Adipocyte (in vitro differentiated cells): ENCODE results near the gene ADCY5.

ENCODE experiments used
- DNase-seq: peaks from one replicate; pipeline ENCODE4 v3.0.0-alpha.2; 2015; ENCODE audit warnings: low read depth
- H3K27me3 ChIP-seq: replicated peaks from 2 replicates; pipeline ENCODE4 v1.7.0; 2013; ENCODE audit warnings: mild to moderate bottlenecking, low read length, moderate library complexity; ENCODE audit not compliant: control insufficient read depth, insufficient read depth
- H3K36me3 ChIP-seq: 2 replicates; pipeline ENCODE4 v1.7.0; 2013; ENCODE audit warnings: low read length, mild to moderate bottlenecking, moderate library complexity; ENCODE audit not compliant: control insufficient read depth, insufficient read depth, severe bottlenecking
- H3K4me1 ChIP-seq: 2 replicates; pipeline ENCODE4 v1.7.0; 2013; ENCODE audit warnings: mild to moderate bottlenecking, low read length, moderate library complexity; ENCODE audit not compliant: control insufficient read depth, insufficient read depth
- H3K4me3 ChIP-seq: 2 replicates; pipeline ENCODE4 v1.7.0; 2013; ENCODE audit warnings: mild to moderate bottlenecking, low read length, moderate library complexity
- H3K9ac ChIP-seq: 2 replicates; pipeline ENCODE4 v1.7.0; 2013; ENCODE audit warnings: mild to moderate bottlenecking, low read length, moderate library complexity
- H3K9me3 ChIP-seq: 2 replicates; pipeline ENCODE4 v1.7.0; 2013; ENCODE audit warnings: mild to moderate bottlenecking, low read length, moderate library complexity; ENCODE audit not compliant: control insufficient read depth

The ADCY5 gene

GRCh38 chr3:123302961-123303360 is 145.9 kb downstream of the ADCY5 start:
- peaks cover 6% of the 10 kb centered on the region for H3K9me3 ChIP-seq
- H3K36me3 ChIP-seq, result no peaks in the 10 kb centered on the region
- peaks cover 11% of the 10 kb centered on the region for H3K4me1 ChIP-seq
- no peak overlapping the region for H3K9ac ChIP-seq
- DNase-seq, result no peak
- no peak overlapping the region for H3K4me3 ChIP-seq
- peaks cover 4% of the 10 kb centered on the region for H3K27me3 ChIP-seq

- no peak overlapping the region for H3K4me3 ChIP-seq
- H3K9me3 ChIP-seq, result peaks cover 6% of the 10 kb centered on the region
- H3K9ac ChIP-seq, result no peak overlapping the region
- peaks cover 11% of the 10 kb centered on the region for H3K4me1 ChIP-seq
- peaks cover 4% of the 10 kb centered on the region for H3K27me3 ChIP-seq
- no peaks in the 10 kb centered on the region for H3K36me3 ChIP-seq
- DNase-seq, result peak; percentile 5
Observed at GRCh38 chr3:123301331-123302184, 147.3 kb downstream of the ADCY5 start.

- DNase-seq, result no peak
- Histone ChIP-seq H3K4me1 (peaks cover 11% of the 10 kb centered on the region), H3K27me3 (peaks cover 9% of the 10 kb centered on the region), H3K4me3 (no peak overlapping the region), H3K9ac (no peak overlapping the region), H3K9me3 (peaks cover 6% of the 10 kb centered on the region), H3K36me3 (no peaks in the 10 kb centered on the region)
Observed at GRCh38 chr3:123300583-123300982, 148.3 kb downstream of the ADCY5 start.

GRCh38 chr3:123300056-123300455 is 148.8 kb downstream of the ADCY5 start:
- Histone ChIP-seq H3K36me3 (no peaks in the 10 kb centered on the region), H3K9me3 (peaks cover under 1% of the 10 kb centered on the region), H3K4me1 (peaks cover 9% of the 10 kb centered on the region), H3K27me3 (peaks cover 13% of the 10 kb centered on the region), H3K4me3 (no peak overlapping the region), H3K9ac (no peak overlapping the region)
- DNase-seq, result no peak

GRCh38 chr3:123299581-123299980 is 149.3 kb downstream of the ADCY5 start:
- H3K4me1 ChIP-seq, result peaks cover 9% of the 10 kb centered on the region

GRCh38 chr3:123298903-123299302 is 150.0 kb downstream of the ADCY5 start:
- peaks cover 9% of the 10 kb centered on the region for H3K4me1 ChIP-seq
- no peaks in the 10 kb centered on the region for H3K36me3 ChIP-seq
- no peak overlapping the region for H3K4me3 ChIP-seq
- DNase-seq, result peak; percentile 43
- H3K9me3 ChIP-seq, result peaks cover 5% of the 10 kb centered on the region
- no peak overlapping the region for H3K9ac ChIP-seq
- peaks cover 23% of the 10 kb centered on the region for H3K27me3 ChIP-seq

More at GRCh38 chr3:123299581-123299980, 149.3 kb downstream of the ADCY5 start:
- Histone ChIP-seq H3K27me3 (peaks cover 16% of the 10 kb centered on the region), H3K4me3 (no peak overlapping the region), H3K36me3 (no peaks in the 10 kb centered on the region), H3K9ac (no peak overlapping the region), H3K9me3 (no peaks in the 10 kb centered on the region)
- DNase-seq, result no peak

- DNase-seq, result no peak
- Histone ChIP-seq H3K27me3 (peaks cover 32% of the 10 kb centered on the region), H3K9me3 (peaks cover 7% of the 10 kb centered on the region), H3K4me1 (peaks cover 9% of the 10 kb centered on the region), H3K9ac (no peak overlapping the region), H3K36me3 (no peaks in the 10 kb centered on the region), H3K4me3 (no peak overlapping the region)
Observed at GRCh38 chr3:123297627-123297899, 151.3 kb downstream of the ADCY5 start.

GRCh38 chr3:123296836-123297626 is 151.9 kb downstream of the ADCY5 start:
- DNase-seq, result no peak
- Histone ChIP-seq H3K9ac (no peak overlapping the region), H3K27me3 (peaks cover 37% of the 10 kb centered on the region), H3K4me1 (peaks cover 9% of the 10 kb centered on the region), H3K9me3 (peaks cover 7% of the 10 kb centered on the region), H3K36me3 (no peaks in the 10 kb centered on the region), H3K4me3 (no peak overlapping the region)

- H3K36me3 ChIP-seq, result no peaks in the 10 kb centered on the region
- H3K4me1 ChIP-seq, result peaks cover 9% of the 10 kb centered on the region
- no peak for DNase-seq
- no peak overlapping the region for H3K9ac ChIP-seq
- H3K27me3 ChIP-seq, result peaks cover 41% of the 10 kb centered on the region
- H3K4me3 ChIP-seq, result no peak overlapping the region
- peaks cover 7% of the 10 kb centered on the region for H3K9me3 ChIP-seq
Observed at GRCh38 chr3:123296261-123296660, 152.6 kb downstream of the ADCY5 start.

- Histone ChIP-seq H3K36me3 (no peaks in the 10 kb centered on the region), H3K27me3 (peaks cover 41% of the 10 kb centered on the region), H3K9me3 (peaks cover 7% of the 10 kb centered on the region), H3K9ac (no peak overlapping the region), H3K4me3 (no peak overlapping the region), H3K4me1 (peaks cover 9% of the 10 kb centered on the region)
- no peak for DNase-seq
Observed at GRCh38 chr3:123295901-123296250, 153.0 kb downstream of the ADCY5 start.

- no peak overlapping the region for H3K4me3 ChIP-seq
- peaks cover 7% of the 10 kb centered on the region for H3K9me3 ChIP-seq
- H3K27me3 ChIP-seq, result peaks cover 46% of the 10 kb centered on the region
- H3K4me1 ChIP-seq, result peaks cover 9% of the 10 kb centered on the region
- no peak for DNase-seq
- no peak overlapping the region for H3K9ac ChIP-seq
- H3K36me3 ChIP-seq, result no peaks in the 10 kb centered on the region
Observed at GRCh38 chr3:123295171-123295900, 153.6 kb downstream of the ADCY5 start.
